Keratinocyte (primary cell): ENCODE data around the gene LRRC3B. TPM values are rescaled to one million over a fixed set of nuclear protein-coding genes. Genes with fewer than 3 reads are reported as not detected.

Source experiments
- DNase-seq: peaks from one replicate; pipeline ENCODE4 v3.0.0-alpha.2; 2011; ENCODE audit warnings: low read depth, missing footprints, low spot score
- FAIRE-seq: peaks from 2 replicates; lab custom pipeline; 2011; peaks lifted over from hg19 to GRCh38; lab: Jason Lieb, UNC
- H2AFZ ChIP-seq: 2 replicates; pipeline ENCODE4 v1.6.0; 2012; ENCODE audit warnings: low read length, control low read depth, inconsistent platforms; ENCODE audit not compliant: control insufficient read depth
- H3K27ac ChIP-seq: 2 replicates; pipeline ENCODE4 v1.5.1; 2011; ENCODE audit warnings: low read length; ENCODE audit not compliant: control insufficient read depth, insufficient read depth
- H3K27me3 ChIP-seq: 3 replicates; pipeline ENCODE4 v1.6.0; 2011; ENCODE audit warnings: low read length; ENCODE audit not compliant: control insufficient read depth, insufficient read depth; ENCODE audit errors: extremely low read depth
- H3K36me3 ChIP-seq, 2 experiments: 2 replicates in 1 of 2; 3 replicates in 1 of 2; pipeline ENCODE4 v1.5.1; 2011; ENCODE audit warnings: low read length in 2 of 2, mild to moderate bottlenecking in 1 of 2; ENCODE audit not compliant: control insufficient read depth in 2 of 2, insufficient read depth in 2 of 2; ENCODE audit errors: extremely low read depth in 1 of 2
- H3K4me1 ChIP-seq: 3 replicates; pipeline ENCODE4 v1.5.1; 2011; ENCODE audit warnings: low read length; ENCODE audit not compliant: control insufficient read depth, insufficient read depth; ENCODE audit errors: extremely low read depth
- H3K4me2 ChIP-seq: 3 replicates; pipeline ENCODE4 v1.6.0; 2011; ENCODE audit warnings: low read depth, low read length; ENCODE audit not compliant: control insufficient read depth, insufficient read depth; ENCODE audit errors: extremely low read depth
- H3K4me3 ChIP-seq, 3 experiments: fragments of 200-600 bp in 1 of 3; sonication (generic) in 1 of 3; 2 replicates in 2 of 3; 3 replicates in 1 of 3; pipeline ENCODE4 v1.5.1; 2011 to 2016; ENCODE audit warnings: low read length in 3 of 3, mild to moderate bottlenecking in 3 of 3, control low read depth in 2 of 3, inconsistent platforms in 1 of 3, low read depth in 1 of 3, mixed read lengths in 1 of 3, mixed run types in 1 of 3, moderate library complexity in 1 of 3; ENCODE audit not compliant: control insufficient read depth in 2 of 3, insufficient read depth in 2 of 3; ENCODE audit errors: extremely low read depth in 1 of 3
- H3K79me2 ChIP-seq: 2 replicates; pipeline ENCODE4 v1.6.0; 2012; ENCODE audit warnings: low read length; ENCODE audit not compliant: control insufficient read depth, insufficient read depth
- H3K9ac ChIP-seq: 3 replicates; pipeline ENCODE4 v1.6.0; 2011; ENCODE audit warnings: low read length; ENCODE audit not compliant: control insufficient read depth, insufficient read depth; ENCODE audit errors: extremely low read depth
- H3K9me1 ChIP-seq: 3 replicates; pipeline ENCODE4 v1.6.0; 2011; ENCODE audit warnings: low read length; ENCODE audit not compliant: control insufficient read depth, insufficient read depth; ENCODE audit errors: extremely low read depth
- H3K9me3 ChIP-seq: 2 replicates; pipeline ENCODE4 v1.5.1; 2012; ENCODE audit warnings: low read depth, low read length; ENCODE audit not compliant: control insufficient read depth
- H4K20me1 ChIP-seq: 3 replicates; pipeline ENCODE4 v1.6.0; 2011; ENCODE audit warnings: low read length; ENCODE audit not compliant: control insufficient read depth, insufficient read depth; ENCODE audit errors: extremely low read depth
- CTCF ChIP-seq, 3 experiments: IDR thresholded peaks in 1 of 3; conservative IDR thresholded peaks in 1 of 3; optimal IDR thresholded peaks in 1 of 3; 2 replicates in 2 of 3; 3 replicates in 1 of 3; pipeline versions ENCODE3 to v1.5.1; 2011; ENCODE audit warnings: low read length in 3 of 3, mild to moderate bottlenecking in 3 of 3, moderate library complexity in 2 of 3, control low read depth in 1 of 3, inconsistent platforms in 1 of 3; ENCODE audit not compliant: insufficient read depth in 2 of 3; ENCODE audit errors: extremely low read depth in 1 of 3
- EZH2 ChIP-seq: IDR thresholded peaks from one replicate; pipeline ENCODE4 v1.6.1; 2012; ENCODE audit warnings: inconsistent platforms, mild to moderate bottlenecking, low read length, moderate library complexity
- dilution Hi-C: fragments of 300-500 bp; cut with MboI; formaldehyde crosslinking; loops from one replicate; pipeline ENCODE4 v1.7.0; 2020; ENCODE audit warnings: low sequenced_read_pairs; ENCODE audit not compliant: extremely low pct_ligation_motif_present
- polyA plus RNA-seq, 5 experiments: library from polyadenylated mRNA; depleted of rRNA in 3 of 5; stranded (reverse) in 3 of 5; stranded (forward) in 1 of 5; unstranded in 1 of 5; fragments of >200 nt; gene quantifications; 1 replicate in 1 of 5; 2 replicates in 3 of 5; 3 replicates in 1 of 5; pipeline versions ENCODE4 v1.2.1 to v1.2.3, GENCODE V29; 2011 to 2012; ENCODE audit warnings: missing spikeins in 2 of 5, low read depth in 1 of 5, low replicate concordance in 1 of 5

Gene LRRC3B
- polyA plus RNA-seq, 1 donor (not counting 4 experiments of a cell fraction or from before 2014, with no cell fraction given), result not detected

GRCh38 chr3:26699553-26699952, 77.0 kb downstream of the LRRC3B start:
- Histone ChIP-seq H3K36me3 (no peaks in the 10 kb centered on the region), H3K9me1 (no peaks in the 10 kb centered on the region), H3K4me2 (no peak overlapping the region), H3K79me2 (no peaks in the 10 kb centered on the region), H3K4me1 (no peaks in the 10 kb centered on the region), H3K9me3 (no peaks in the 10 kb centered on the region), H4K20me1 (no peaks in the 10 kb centered on the region), H3K27me3 (no peaks in the 10 kb centered on the region), H3K4me3 (no peak overlapping the region), H3K9ac (no peak overlapping the region), H2AFZ (no peak overlapping the region), H3K27ac (no peak overlapping the region)
- DNase-seq (no peak), FAIRE-seq (no peak)
- dilution Hi-C loops, result no loop called here
- TF ChIP-seq CTCF (optimal IDR thresholded peaks at IDR 0.05 in 1 of 3, IDR thresholded peaks at IDR 0.05 in 1 of 3, conservative IDR thresholded peaks at IDR 0.05 in 1 of 3; ENCODE audit: extremely low read depth in 1 of 3, insufficient read depth in 2 of 3, low read length in 3 of 3) (no peak), EZH2 (no peak)

- no peaks in the 10 kb centered on the region for H3K36me3 ChIP-seq
- no peaks in the 10 kb centered on the region for H3K27me3 ChIP-seq
- H2AFZ ChIP-seq, result no peak overlapping the region
- no peaks in the 10 kb centered on the region for H3K4me1 ChIP-seq
- FAIRE-seq (no peak), DNase-seq (no peak)
- H3K9me1 ChIP-seq, result no peaks in the 10 kb centered on the region
- no peaks in the 10 kb centered on the region for H3K9me3 ChIP-seq
- no peaks in the 10 kb centered on the region for H4K20me1 ChIP-seq
- dilution Hi-C loops, result no loop called here
- TF ChIP-seq CTCF (optimal IDR thresholded peaks at IDR 0.05 in 1 of 3, IDR thresholded peaks at IDR 0.05 in 1 of 3, conservative IDR thresholded peaks at IDR 0.05 in 1 of 3; ENCODE audit: extremely low read depth in 1 of 3, insufficient read depth in 2 of 3, low read length in 3 of 3) (no peak), EZH2 (no peak)
- H3K27ac ChIP-seq, result no peak overlapping the region
- H3K9ac ChIP-seq, result no peak overlapping the region
- H3K79me2 ChIP-seq, result no peaks in the 10 kb centered on the region
- H3K4me3 ChIP-seq, result no peak overlapping the region
- no peak overlapping the region for H3K4me2 ChIP-seq
Observed at GRCh38 chr3:26703519-26703918, 80.9 kb downstream of the LRRC3B start.
